Activated CD4-positive, alpha-beta T cell treated with anti-CD3 and anti-CD28 coated beads, Interleukin-2, Interleukin-4, amounts not matched to agents 100 ng/mL and 50 ng/mL, durations not matched to agents 16 hours and 8 hours (primary cell): ENCODE data around the gene MCCD1.
A peak's percentile ranks its signal among the peaks of the same experiment; 100 is the strongest.

Source experiments
- DNase-seq: peaks from one replicate; pipeline ENCODE4 v3.0.0-alpha.2; 2020; ENCODE audit warnings: low spot score

Gene MCCD1

DNA sequence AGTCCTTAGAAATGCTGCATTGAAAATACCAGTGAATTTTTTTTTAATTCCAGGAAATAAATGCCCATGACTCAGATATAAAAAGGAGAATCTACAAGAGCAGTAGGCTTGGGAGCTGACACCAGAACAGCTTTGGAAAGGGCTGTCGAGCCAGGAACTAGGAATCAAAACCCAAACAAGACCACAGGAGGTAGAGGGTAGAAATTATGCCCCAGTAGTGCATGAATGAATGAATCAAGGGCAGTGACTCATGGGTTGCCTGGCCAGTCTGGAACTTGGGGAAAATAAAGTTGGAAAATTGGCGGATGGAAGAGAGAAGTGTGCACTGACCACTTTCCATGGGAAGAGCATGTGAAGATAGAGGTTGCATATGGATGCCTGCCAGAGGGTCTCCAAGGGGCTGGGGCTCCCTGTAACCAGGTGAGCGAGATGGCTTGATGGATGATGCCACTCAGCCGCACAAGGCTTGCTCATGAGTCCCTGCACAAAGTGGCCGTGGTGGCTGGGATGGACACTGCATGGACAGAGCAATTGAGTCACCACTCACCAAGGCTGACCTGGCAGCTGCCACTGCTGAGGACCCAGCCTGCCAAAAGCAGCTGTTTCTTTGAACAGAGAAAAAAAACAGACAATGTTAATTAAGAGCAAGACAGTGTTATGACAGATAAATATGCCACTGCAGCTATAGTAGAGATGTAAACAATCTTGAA is 15.2 kb upstream of the MCCD1 start:
- DNase-seq, result no peak

DNA sequence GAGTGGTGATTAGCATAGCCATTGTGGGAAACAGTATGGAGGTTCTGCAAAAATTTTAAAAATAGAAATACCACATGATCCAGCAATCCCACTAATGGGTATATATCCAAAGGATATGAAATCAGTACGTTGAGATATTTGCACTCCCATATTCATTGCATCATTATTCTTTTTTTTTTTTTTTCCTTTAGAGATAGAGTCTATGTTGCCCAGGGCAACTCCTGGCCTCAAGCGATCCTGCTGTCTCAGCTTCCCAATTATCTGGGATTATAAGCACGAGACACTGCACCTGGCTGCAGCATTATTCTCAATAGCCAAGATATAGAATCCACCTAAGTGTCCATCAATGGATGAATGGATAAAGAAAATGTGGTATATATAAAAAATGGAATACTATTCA is 6.9 kb upstream of the MCCD1 start:
- DNase-seq, result no peak

DNA sequence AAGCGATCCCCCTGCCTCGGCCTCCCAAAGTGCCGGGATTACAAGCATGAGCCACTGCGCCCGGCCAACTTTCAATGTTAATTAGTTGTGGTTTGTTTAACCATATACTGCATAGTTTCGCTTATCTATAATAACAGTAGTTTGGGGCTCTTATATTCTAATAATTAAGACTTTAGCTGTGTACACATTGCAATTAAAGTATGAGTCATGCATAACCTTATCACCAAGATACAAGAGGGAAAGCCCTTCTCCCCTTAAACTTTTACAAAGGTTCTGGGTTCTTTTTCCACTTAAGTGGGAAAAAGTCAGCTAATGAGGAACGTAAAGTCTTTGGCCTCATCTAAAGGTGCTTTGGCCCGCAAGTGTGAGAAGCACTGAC is 3.2 kb upstream of the MCCD1 start:
- no peak for DNase-seq

DNA sequence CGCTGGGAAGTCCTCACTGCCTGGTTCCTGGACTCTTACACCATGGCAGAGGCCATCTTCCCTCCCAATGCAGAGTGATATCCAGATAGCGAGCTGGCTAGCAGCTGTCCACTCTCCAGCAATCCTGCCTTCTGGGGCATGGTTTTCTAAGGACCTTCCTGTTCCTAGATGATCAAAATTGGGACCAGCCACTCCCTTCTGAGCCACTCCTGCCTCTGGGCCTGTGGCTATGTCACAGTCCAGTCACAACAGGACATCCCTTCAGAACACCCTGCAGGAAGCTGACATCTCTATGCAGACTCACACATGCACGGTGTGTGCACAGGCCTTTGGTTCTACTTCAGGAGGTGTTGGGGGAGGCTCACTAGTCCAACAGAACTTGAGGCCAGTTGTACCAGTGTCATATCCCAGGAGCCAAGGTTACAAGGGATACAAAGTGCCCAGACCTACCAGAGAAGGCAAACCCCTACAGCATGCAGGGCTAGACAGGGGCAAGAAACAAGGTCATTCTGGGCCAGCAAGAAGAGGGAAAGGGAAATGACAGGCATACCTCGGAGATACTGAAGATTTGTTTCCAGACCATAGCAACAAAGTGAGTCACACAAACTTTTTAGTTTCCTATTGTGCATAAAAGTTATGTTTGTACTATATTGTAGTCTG is 2.7 kb upstream of the MCCD1 start:
- no peak for DNase-seq

DNA sequence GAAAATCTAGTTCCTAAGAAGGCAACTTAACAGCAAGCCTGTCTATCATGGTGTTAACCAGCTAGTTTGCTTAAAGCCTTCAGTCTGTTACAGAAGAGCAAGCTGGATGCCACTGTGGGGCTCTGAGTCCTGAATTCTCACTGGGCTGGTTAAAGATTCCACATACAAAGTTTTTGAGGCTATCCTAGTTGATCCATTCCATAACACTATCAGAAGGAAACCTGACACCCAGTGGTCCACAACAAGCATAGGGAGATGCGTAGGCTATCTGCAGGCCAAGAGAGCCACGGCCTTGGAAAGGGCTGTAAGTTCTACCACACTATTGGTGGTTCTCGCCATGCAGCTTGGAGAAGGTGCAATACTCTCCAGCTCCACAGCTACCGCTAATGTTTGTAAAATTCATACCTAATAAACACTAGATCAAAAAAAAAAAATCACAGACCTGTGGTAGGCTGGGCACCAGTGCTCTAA is 420 bp upstream of the MCCD1 start:
- no peak for DNase-seq

DNA sequence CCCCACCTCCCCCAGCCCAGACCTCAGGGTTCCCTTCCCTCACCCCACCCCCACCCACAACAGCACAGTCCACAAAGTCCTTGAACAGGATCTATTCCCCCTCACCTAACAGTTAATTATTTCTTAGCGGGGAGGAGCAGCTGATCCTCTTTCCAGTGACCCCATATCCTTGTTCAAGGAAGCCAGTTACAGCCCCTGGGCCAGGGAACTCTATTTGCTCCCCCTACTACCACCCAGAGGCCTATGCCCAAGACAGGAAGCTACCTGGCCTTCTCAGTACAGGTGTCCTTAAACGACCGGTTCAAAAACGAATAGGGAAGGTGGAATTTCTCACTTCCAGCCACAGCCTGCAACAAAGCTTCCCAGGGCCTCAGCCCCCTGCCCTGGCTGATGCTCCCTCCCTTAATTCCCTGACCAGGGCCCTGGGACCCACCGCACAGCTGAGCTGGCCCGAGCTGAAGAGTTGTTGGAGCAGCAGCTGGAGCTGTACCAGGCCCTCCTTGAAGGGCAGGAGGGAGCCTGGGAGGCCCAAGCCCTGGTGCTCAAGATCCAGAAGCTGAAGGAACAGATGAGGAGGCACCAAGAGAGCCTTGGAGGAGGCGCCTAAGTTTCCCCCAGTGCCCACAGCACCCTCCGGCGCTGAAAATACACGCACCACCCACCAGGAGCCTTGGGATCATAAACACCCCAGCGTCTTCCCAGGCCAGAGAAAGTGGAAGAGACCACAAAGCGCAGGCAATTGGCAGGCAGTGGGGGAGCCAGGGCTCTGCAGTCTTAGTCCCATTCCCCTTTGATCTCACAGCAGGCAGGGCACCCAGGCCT is 778 bp downstream of the MCCD1 start:
- DNase-seq, result no peak

DNA sequence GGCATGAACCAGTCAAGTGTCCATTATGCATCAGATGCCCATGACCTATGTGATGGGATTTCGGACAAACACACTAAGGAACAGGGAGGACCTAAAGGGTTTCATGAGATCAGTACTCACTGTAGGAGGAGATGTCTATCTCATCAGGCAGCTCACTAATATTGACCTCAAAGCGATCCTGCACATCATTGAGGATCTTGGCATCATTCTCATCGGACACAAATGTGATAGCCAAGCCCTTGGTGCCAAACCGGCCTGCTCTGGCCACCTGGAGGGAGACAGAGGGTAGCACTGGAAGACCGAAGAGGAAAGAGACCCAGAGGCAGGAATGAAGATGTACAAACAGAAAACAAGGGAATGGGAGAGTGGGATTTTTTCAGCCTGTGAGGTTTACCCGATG is 1.9 kb downstream of the MCCD1 start:
- DNase-seq, result no peak

DNA sequence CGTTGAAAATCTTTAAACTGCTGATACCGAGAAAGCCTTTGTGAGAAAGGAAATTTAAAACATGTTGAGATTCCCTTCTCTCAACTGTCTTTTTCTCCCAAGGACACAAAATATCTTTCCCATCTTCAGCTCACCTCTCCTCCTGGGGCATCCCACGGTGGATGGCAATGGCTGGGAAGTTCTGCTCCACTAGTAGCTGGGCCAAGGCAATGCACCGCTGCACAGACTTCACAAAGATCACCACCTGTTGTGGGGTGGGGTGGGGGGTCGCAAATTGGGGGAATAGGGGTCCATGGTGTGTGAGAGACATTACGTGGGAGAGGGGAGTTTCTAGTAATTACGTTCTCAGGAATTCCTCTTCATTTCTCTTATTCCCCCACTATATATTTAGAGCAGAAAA is 2.4 kb downstream of the MCCD1 start:
- no peak for DNase-seq

DNA sequence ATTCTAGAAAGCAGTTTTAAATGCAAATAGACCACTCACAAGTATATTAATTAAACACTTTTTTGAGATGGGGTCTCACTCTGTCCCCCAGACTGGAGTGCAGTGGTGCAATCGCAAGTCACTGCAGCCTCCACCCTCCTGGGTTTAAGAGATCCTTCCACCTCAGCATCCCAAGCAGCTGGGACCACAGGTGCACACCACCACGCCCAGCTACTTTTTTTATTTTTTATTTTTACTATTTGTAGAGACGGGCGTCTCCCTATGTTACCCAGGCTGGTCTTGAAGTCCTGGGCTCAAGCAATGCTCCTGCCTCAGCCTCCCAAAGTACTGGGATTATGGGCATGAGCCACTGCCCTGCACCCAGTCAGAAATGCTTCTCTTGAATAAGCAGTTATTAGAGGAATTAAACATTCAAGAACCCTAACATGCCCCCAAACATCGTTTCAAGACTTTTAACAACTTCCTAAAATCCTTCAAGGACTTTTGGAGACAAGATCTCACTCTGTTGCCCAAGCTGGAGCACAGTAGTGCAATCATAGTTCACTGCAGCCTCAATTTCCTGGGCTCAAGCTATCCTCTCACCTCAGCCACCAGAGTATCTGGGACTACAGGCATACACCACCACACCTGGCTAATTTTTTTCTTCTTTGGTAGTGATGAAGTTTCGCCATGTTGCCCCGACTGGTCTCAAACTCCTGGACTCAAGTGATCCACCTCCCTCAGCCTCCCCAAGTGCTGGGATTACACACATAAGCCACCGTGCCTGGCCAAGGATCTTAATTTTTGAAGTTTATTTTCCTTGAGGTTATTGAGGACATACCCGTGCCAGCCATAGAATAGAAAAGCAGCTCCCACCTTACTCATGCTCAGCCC is 3.2 kb downstream of the MCCD1 start:
- no peak for DNase-seq

DNA sequence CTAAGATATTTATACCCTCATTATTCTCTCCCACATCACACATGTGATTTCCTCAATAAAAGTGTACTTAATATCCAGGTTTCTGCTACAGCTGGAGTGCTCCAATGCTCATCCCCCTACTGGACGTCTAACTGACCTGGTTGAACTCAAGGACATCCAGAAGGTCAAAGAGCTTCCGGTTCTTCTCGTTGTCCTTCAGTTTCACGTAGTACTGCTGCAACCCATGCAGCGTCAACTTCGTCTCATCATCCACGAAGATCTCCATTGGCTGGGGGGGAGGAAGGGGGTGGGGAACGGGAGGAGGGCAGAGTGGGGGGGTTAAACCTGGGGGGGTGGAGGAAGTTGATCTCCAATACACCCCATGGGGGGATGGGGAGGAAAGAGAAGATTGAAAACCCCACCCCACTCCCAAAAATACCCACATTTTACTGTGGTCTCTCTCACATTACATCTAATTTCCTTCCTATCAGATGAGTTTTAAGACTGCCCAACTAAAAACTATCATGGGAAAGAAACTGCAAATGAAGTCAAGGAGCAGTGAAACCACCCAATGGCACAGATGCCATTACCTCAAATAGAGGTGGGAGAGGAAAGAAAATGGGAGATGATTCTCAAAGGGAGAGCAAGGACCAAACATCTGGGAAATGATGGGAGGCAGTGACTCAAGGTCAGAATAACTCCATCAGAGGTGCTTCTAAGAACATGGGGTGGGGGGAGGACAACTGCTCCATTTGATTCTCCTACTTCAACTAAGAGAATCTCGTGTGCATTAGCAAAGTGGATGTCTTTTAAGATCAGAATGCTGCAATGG is 4.1 kb downstream of the MCCD1 start:
- DNase-seq, result no peak

DNA sequence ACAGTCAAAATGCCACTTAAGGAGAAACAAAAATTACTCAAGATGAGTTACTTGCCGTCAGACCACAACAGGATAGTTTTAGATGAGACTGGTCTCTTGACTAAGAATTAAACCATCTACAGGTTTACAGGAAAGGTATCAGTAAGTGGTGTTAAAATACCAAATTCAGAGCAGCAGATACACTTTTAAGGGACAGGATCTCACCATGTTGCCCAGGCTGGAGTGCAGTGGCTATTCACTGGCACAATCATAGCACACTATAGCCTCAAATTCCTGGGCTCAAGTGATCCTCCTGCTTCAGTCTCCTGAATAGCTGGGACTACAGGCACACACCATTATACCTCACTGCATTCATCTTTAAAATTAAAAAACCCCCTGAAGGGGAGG is 4.7 kb downstream of the MCCD1 start:
- DNase-seq, result no peak

DNA sequence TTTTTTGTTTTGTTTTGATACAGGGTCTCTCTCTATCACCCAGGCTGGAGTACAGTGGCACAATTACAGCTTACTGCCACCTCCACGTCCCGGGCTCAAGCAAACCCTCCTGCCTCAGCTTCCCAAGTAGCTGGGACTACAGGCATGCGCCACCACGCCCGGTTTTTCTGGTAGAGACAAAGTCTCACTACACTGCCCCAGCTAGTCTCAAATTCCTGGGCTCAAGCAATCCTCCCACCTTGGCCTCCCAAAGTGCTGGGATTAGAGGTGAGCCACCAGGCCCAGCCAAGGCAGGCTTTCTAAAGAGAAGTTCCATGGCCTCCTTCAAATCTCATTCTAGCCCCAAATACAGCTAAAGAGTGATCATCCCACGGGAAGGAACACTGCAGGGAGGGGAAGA is 5.2 kb downstream of the MCCD1 start:
- no peak for DNase-seq

DNA sequence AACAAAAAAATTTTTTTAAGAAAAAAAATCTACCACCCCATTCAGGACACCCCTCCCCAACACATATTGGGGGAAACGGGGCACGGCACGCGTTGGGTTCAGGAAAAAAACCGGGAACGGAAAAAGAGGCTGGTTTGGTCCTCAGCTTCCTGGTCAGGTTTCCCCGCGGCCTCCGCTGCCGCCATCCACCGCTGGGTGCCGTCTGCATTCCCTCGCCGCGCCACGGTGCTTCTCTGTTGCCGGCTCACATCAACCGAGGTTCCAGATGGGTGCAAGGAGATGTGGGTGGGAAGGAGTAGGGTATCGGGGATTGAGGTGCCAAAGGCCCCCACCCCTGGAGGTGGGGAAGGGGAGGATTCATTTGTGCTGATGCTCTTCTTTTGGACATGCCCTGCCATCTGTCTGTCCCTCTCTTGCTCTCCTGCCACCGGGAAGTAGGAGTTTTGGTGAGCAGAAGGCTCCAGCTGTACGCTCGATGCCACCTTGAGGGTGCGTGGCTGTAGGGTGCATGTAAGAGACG is 5.8 kb downstream of the MCCD1 start:
- DNase-seq, result no peak

DNA sequence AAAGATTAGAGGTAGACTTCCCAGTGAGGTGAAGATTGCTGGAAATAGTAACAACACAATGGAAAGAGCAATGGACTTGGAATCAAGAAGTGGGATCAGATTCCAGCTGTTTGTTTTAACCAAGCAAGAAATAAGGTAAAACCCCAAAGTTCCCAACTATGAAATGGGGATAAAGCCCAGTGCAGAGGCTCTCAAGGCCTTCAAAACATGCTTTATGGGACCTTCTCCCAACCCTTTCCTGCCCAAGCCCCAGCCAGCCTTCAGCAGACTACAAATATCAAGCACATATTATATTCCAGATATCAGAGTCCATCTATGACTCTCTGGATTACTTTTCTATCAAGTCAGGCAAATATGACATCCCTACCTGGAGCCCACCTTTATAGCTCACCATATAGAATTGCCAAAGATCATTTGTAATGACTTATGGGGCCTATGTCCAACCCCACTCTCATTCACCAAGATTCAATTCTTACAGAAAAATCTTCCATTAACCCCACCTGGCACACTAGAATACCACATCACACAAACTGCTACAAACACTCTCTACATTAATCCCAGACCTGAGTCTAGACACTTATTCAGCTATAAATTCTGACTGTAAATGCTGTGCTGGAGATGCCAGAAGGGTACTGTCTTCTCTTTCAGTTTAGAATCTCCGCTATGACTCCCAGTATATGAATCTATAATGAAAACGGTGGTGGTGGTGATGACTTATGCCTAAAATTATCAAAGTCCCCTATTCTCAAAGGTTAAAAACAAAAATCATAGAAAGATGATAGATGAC is 7.0 kb downstream of the MCCD1 start:
- DNase-seq, result no peak

DNA sequence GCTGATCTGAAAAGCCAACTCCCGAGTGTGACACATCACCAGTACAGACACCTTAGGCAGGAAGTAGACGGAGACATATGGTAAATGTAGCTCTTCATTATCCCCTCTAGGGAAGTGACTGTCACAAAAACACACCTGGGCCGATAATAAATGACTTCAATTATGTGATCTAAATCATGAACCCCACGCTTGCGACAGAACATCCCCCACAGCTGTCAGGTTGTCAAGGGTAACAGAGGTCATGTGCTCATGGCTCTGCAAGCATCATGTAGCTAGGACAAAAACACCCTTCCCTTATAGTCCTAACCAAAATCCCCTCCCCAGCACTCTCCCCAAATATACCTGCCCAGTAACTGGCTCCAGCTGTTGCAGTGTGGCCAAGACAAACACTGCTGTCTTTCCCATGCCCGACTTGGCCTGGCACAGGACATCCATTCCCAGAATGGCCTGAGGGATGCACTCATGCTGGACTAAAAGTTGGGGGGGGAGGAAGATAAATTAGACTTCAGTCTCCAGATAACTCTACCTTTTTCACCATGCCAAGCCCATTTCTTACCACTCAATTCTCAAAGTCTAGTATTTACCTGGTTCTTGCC is 10.1 kb downstream of the MCCD1 start:
- no peak for DNase-seq

DNA sequence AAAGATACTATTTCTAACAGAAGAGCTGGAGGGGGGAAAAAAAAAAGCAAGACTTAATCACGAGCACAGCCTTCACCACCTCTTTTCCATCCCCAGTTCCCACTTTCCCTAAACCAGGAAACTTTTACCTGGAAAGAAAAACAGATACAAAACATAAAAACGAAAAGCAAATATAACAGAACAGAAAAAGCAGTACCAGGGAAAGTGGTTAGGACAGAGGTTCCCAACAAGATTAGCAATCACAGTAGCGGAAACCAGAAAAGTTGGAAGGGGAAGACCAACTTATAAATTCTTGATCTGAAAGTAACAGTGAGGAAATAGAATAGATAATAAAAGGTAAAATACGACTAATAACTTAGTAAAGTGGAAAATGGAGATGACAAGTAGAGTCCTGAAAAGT is 11.9 kb downstream of the MCCD1 start:
- no peak for DNase-seq

DNA sequence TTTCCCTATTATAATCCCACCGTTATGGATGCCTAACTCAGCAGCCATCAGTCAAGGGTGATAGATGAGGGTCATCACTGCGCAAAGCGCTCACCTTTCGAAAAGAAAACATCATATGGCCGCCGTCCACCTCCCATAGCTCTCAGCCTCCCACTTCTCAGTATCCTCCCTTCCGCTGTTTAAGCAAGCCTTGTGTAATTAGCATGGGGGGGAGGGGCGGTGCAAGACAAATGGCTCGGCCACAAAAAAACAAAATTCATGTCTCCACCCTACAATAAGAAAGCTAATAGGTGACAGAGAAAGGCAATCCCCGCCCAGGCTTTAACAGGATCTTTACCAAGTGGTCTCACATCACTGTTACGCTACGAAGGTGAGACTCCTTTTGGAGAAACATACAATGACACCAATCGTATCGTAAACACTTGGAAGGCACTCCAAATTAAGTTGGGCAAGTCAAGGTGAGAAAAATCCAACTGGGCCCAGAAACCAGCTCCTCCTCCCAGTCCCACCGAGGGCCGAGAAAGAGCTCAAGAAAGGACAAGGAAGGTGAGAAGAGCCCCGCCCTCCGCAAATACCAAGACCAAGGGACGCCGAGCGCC is 12.4 kb downstream of the MCCD1 start:
- DNase-seq, result peak; percentile 71

DNA sequence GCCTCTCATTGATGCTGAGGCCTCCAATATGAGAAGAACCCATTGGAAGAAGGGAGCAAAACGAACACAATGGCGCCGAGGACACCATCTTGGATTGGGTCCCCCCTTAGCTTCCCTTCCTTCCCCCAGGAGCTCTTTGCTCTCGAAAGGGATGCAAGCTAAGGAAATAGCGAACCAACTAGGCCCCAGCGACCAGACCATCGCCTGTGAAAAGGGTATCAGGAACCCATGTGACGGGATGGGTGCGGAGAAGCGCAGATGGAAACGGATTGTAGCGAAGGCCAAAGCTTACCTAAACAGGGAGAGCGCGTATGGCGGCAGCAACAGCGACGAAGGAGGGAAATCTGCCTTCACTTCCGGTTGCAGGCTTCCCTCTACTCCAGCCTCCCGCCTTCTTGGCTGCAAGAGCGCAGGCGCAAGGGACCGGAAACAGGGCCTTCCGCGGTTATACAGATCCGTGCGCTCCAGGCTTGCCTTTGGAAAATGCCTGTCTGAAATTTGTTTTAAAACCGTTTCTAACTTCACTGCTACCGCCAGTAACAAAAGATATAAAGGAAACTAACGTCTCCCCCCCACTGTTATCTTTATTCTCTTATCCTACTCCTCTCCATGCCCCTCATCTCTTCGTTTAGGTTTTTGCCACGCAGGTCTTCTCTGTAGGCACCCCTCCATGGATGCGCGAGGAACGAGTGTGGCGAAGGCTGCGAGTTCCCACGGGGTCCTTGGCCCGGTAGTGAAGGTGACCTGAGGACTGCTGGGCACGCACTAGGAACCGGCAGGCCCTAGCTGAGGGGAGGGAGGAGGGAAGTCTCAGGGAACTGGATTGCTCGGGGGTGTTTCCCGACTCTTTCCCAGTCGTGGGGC is 13.1 kb downstream of the MCCD1 start, which contains the start of gene DDX39B:
Gene DDX39B (minus strand): TSS at position 346 of the 864 bp plus-strand sequence. CDS start 1,471 bp downstream, outside the sequence.
- peak; percentile 96 for DNase-seq
